Parathyroid adenoma (tissue), 2 donors: ENCODE measurements around the gene CABCOCO1.

ENCODE experiments used
- H2AFZ ChIP-seq: fragments of 300-600 bp; sonication (generic); one replicate; pipeline ENCODE4 v1.7.0; 2017; ENCODE audit warnings: antibody characterized with exemption, mild to moderate bottlenecking
- H3K27ac ChIP-seq: fragments of 300-600 bp; sonication (generic); one replicate; pipeline ENCODE4 v1.7.0; 2017
- H3K27me3 ChIP-seq: fragments of 300-600 bp; sonication (generic); one replicate; pipeline ENCODE4 v1.7.0; 2017; ENCODE audit warnings: low read length; ENCODE audit not compliant: control insufficient read depth, insufficient read depth
- H3K36me3 ChIP-seq: fragments of 300-600 bp; sonication (generic); one replicate; pipeline ENCODE4 v1.7.0; 2017; ENCODE audit warnings: low read length; ENCODE audit not compliant: control insufficient read depth, insufficient read depth
- H3K4me1 ChIP-seq: fragments of 300-600 bp; sonication (generic); one replicate; pipeline ENCODE4 v1.7.0; 2017; ENCODE audit warnings: control low read depth
- H3K4me2 ChIP-seq: fragments of 300-600 bp; sonication (generic); one replicate; pipeline ENCODE4 v1.7.0; 2017; ENCODE audit warnings: low read length
- H3K4me3 ChIP-seq: fragments of 300-600 bp; sonication (generic); one replicate; pipeline ENCODE4 v1.7.0; 2017; ENCODE audit warnings: low read depth, low read length
- H3K79me2 ChIP-seq: fragments of 300-600 bp; sonication (generic); one replicate; pipeline ENCODE4 v1.7.0; 2017; ENCODE audit warnings: control low read depth
- H3K9ac ChIP-seq: fragments of 300-600 bp; sonication (generic); one replicate; pipeline ENCODE4 v1.7.0; 2017; ENCODE audit warnings: mild to moderate bottlenecking
- H3K9me3 ChIP-seq: fragments of 300-600 bp; sonication (generic); one replicate; pipeline ENCODE4 v1.7.0; 2017; ENCODE audit warnings: low read length; ENCODE audit not compliant: control insufficient read depth
- CTCF ChIP-seq: fragments of 300-600 bp; sonication (generic); IDR thresholded peaks from one replicate; pipeline ENCODE4 v1.7.0; 2017; ENCODE audit warnings: antibody characterized with exemption, mild to moderate bottlenecking
- donor health status: primary hyperparathyroidism.

CABCOCO1 gene

GRCh38 chr10:61653699-61654098 is 9.0 kb upstream of the CABCOCO1 start:
- Histone ChIP-seq H3K27me3 (no peaks in the 10 kb centered on the region), H3K4me2 (no peak overlapping the region)
- no peak for TF ChIP-seq CTCF

GRCh38 chr10:61655335-61655851 is 7.3 kb upstream of the CABCOCO1 start:
- H3K4me2 ChIP-seq, result no peak overlapping the region
- no peaks in the 10 kb centered on the region for H3K4me1 ChIP-seq
- H3K79me2 ChIP-seq, result no peaks in the 10 kb centered on the region
- H3K27ac ChIP-seq, result no peak overlapping the region
- no peak overlapping the region for H3K4me3 ChIP-seq
- no peaks in the 10 kb centered on the region for H3K27me3 ChIP-seq
- no peak overlapping the region for H3K9ac ChIP-seq
- H3K36me3 ChIP-seq, result no peaks in the 10 kb centered on the region
- no peaks in the 10 kb centered on the region for H3K9me3 ChIP-seq
- TF ChIP-seq CTCF, result no peak
- H2AFZ ChIP-seq, result no peak overlapping the region

More at GRCh38 chr10:61653699-61654098, 9.0 kb upstream of the CABCOCO1 start:
- Histone ChIP-seq H3K9me3 (no peaks in the 10 kb centered on the region), H3K36me3 (no peaks in the 10 kb centered on the region), H3K9ac (no peak overlapping the region), H2AFZ (no peak overlapping the region), H3K79me2 (no peaks in the 10 kb centered on the region), H3K4me1 (no peaks in the 10 kb centered on the region), H3K27ac (no peak overlapping the region), H3K4me3 (no peak overlapping the region)

- no peak for TF ChIP-seq CTCF
- H2AFZ ChIP-seq, result peak overlapping the region; percentile 72
- H3K27ac ChIP-seq, result peak overlapping the region; percentile 47
- H3K79me2 ChIP-seq, result no peaks in the 10 kb centered on the region
- H3K9ac ChIP-seq, result no peak overlapping the region
- H3K27me3 ChIP-seq, result no peaks in the 10 kb centered on the region
- H3K4me3 ChIP-seq, result peak overlapping the region; percentile 69
- no peaks in the 10 kb centered on the region for H3K9me3 ChIP-seq
- no peaks in the 10 kb centered on the region for H3K36me3 ChIP-seq
- H3K4me2 ChIP-seq, result peak overlapping the region; percentile 74
- H3K4me1 ChIP-seq, result no peaks in the 10 kb centered on the region
These were observed 737 bp downstream of the CABCOCO1 start for GRCh38 chr10:61663466-61663865.

GRCh38 chr10:61664985-61665384 is 2.3 kb downstream of the CABCOCO1 start:
- TF ChIP-seq CTCF, result no peak
- Histone ChIP-seq H3K4me1 (no peaks in the 10 kb centered on the region), H3K27me3 (no peaks in the 10 kb centered on the region), H3K4me2 (no peak overlapping the region), H3K9ac (no peak overlapping the region), H3K79me2 (no peaks in the 10 kb centered on the region), H3K36me3 (no peaks in the 10 kb centered on the region), H2AFZ (no peak overlapping the region), H3K27ac (no peak overlapping the region), H3K4me3 (no peak overlapping the region), H3K9me3 (no peaks in the 10 kb centered on the region)

GRCh38 chr10:61669161-61669725 is 6.5 kb downstream of the CABCOCO1 start:
- no peak overlapping the region for H3K27ac ChIP-seq
- H3K4me2 ChIP-seq, result no peak overlapping the region
- no peaks in the 10 kb centered on the region for H3K79me2 ChIP-seq
- no peak overlapping the region for H2AFZ ChIP-seq
- H3K27me3 ChIP-seq, result no peaks in the 10 kb centered on the region
- no peaks in the 10 kb centered on the region for H3K4me1 ChIP-seq
- no peak for TF ChIP-seq CTCF
- no peak overlapping the region for H3K9ac ChIP-seq
- H3K9me3 ChIP-seq, result no peaks in the 10 kb centered on the region
- no peaks in the 10 kb centered on the region for H3K36me3 ChIP-seq
- no peak overlapping the region for H3K4me3 ChIP-seq
